ENCODE results near the gene DOCK10.
"Not testable (repeated sequence)": the region's sequence is repeated elsewhere in the genome, so short reads cannot be mapped to it uniquely, and the experiment has no call there.

Gene DOCK10

GRCh38 chr2:224925061-224925809 is 117.0 kb downstream of the DOCK10 start:
- Histone ChIP-seq H3K4me1 (ENCODE audit: control insufficient read depth, insufficient read depth, low read length) (peaks cover 42% of the 10 kb centered on the region), H3K4me2 (ENCODE audit: low read length) (peak overlapping the region; percentile 27), H3K9ac (ENCODE audit: low read depth, low read length) (peak overlapping the region; percentile 65), H3K4me3 (ENCODE audit: low read length) (no peak overlapping the region), H3K9me3 (replicated peaks; ENCODE audit: low read length) (no peaks in the 10 kb centered on the region), H3K36me3 (ENCODE audit: insufficient read depth, low read length) (peaks cover 37% of the 10 kb centered on the region), H3K27me3 (ENCODE audit: control insufficient read depth, insufficient read depth, low read length) (no peaks in the 10 kb centered on the region)

- peaks cover 36% of the 10 kb centered on the region for H3K36me3 ChIP-seq (ENCODE audit: insufficient read depth, low read length)
- H3K9me3 ChIP-seq (replicated peaks; ENCODE audit: low read length): no peaks in the 10 kb centered on the region
- peaks cover 42% of the 10 kb centered on the region for H3K4me1 ChIP-seq (ENCODE audit: control insufficient read depth, insufficient read depth, low read length)
- no peak overlapping the region for H3K4me2 ChIP-seq (ENCODE audit: low read length)
- no peak overlapping the region for H3K4me3 ChIP-seq (ENCODE audit: low read length)
- H3K27me3 ChIP-seq (ENCODE audit: control insufficient read depth, insufficient read depth, low read length): no peaks in the 10 kb centered on the region
- H3K9ac ChIP-seq (ENCODE audit: low read depth, low read length): no peak overlapping the region
These were observed 117.6 kb downstream of the DOCK10 start for GRCh38 chr2:224924631-224925030.

GRCh38 chr2:224922142-224922727 is 120.0 kb downstream of the DOCK10 start:
- peaks cover 26% of the 10 kb centered on the region for H3K4me1 ChIP-seq (ENCODE audit: control insufficient read depth, insufficient read depth, low read length)
- H3K27me3 ChIP-seq (ENCODE audit: control insufficient read depth, insufficient read depth, low read length): no peaks in the 10 kb centered on the region

GRCh38 chr2:224919472-224920110 is 122.7 kb downstream of the DOCK10 start:
- Histone ChIP-seq H3K9me3 (replicated peaks; ENCODE audit: low read length) (no peaks in the 10 kb centered on the region), H3K9ac (ENCODE audit: low read depth, low read length) (no peak overlapping the region), H3K36me3 (ENCODE audit: insufficient read depth, low read length) (peaks cover 35% of the 10 kb centered on the region), H3K4me2 (ENCODE audit: low read length) (no peak overlapping the region), H3K27me3 (ENCODE audit: control insufficient read depth, insufficient read depth, low read length) (no peaks in the 10 kb centered on the region), H3K4me1 (ENCODE audit: control insufficient read depth, insufficient read depth, low read length) (peaks cover under 1% of the 10 kb centered on the region), H3K4me3 (ENCODE audit: low read length) (no peak overlapping the region)

More at GRCh38 chr2:224922142-224922727, 120.0 kb downstream of the DOCK10 start:
- Histone ChIP-seq H3K9me3 (replicated peaks; ENCODE audit: low read length) (no peaks in the 10 kb centered on the region), H3K4me3 (ENCODE audit: low read length) (no peak overlapping the region), H3K9ac (ENCODE audit: low read depth, low read length) (no peak overlapping the region), H3K36me3 (ENCODE audit: insufficient read depth, low read length) (peaks cover 34% of the 10 kb centered on the region), H3K4me2 (ENCODE audit: low read length) (no peak overlapping the region)

- Histone ChIP-seq H3K9ac (ENCODE audit: low read depth, low read length) (no peak overlapping the region), H3K9me3 (replicated peaks; ENCODE audit: low read length) (no peaks in the 10 kb centered on the region), H3K27me3 (ENCODE audit: control insufficient read depth, insufficient read depth, low read length) (no peaks in the 10 kb centered on the region), H3K4me3 (ENCODE audit: low read length) (no peak overlapping the region), H3K4me2 (ENCODE audit: low read length) (no peak overlapping the region), H3K36me3 (ENCODE audit: insufficient read depth, low read length) (peaks cover 34% of the 10 kb centered on the region), H3K4me1 (ENCODE audit: control insufficient read depth, insufficient read depth, low read length) (no peaks in the 10 kb centered on the region)
These were observed 123.4 kb downstream of the DOCK10 start for GRCh38 chr2:224918626-224919471.

- peaks cover 34% of the 10 kb centered on the region for H3K36me3 ChIP-seq (ENCODE audit: insufficient read depth, low read length)
- not testable (repeated sequence) for H3K4me3 ChIP-seq (ENCODE audit: low read length); H3K4me1 ChIP-seq (ENCODE audit: control insufficient read depth, insufficient read depth, low read length); H3K27me3 ChIP-seq (ENCODE audit: control insufficient read depth, insufficient read depth, low read length); H3K4me2 ChIP-seq (ENCODE audit: low read length); H3K9ac ChIP-seq (ENCODE audit: low read depth, low read length); H3K9me3 ChIP-seq (replicated peaks; ENCODE audit: low read length)
These were observed 125.0 kb downstream of the DOCK10 start for GRCh38 chr2:224917246-224917645.

GRCh38 chr2:224915136-224915535 is 127.1 kb downstream of the DOCK10 start:
- peaks cover 11% of the 10 kb centered on the region for H3K4me1 ChIP-seq (ENCODE audit: control insufficient read depth, insufficient read depth, low read length)
- no peak overlapping the region for H3K9ac ChIP-seq (ENCODE audit: low read depth, low read length)
- no peak overlapping the region for H3K4me2 ChIP-seq (ENCODE audit: low read length)
- peaks cover 34% of the 10 kb centered on the region for H3K36me3 ChIP-seq (ENCODE audit: insufficient read depth, low read length)
- no peak overlapping the region for H3K4me3 ChIP-seq (ENCODE audit: low read length)
- H3K27me3 ChIP-seq (ENCODE audit: control insufficient read depth, insufficient read depth, low read length): no peaks in the 10 kb centered on the region
- H3K9me3 ChIP-seq (replicated peaks; ENCODE audit: low read length): no peaks in the 10 kb centered on the region

- H3K4me1 ChIP-seq (ENCODE audit: control insufficient read depth, insufficient read depth, low read length): peaks cover 19% of the 10 kb centered on the region
- H3K9ac ChIP-seq (ENCODE audit: low read depth, low read length): peak overlapping the region; percentile 39
- no peak overlapping the region for H3K4me3 ChIP-seq (ENCODE audit: low read length)
- H3K4me2 ChIP-seq (ENCODE audit: low read length): peak overlapping the region; percentile 34
- H3K9me3 ChIP-seq (replicated peaks; ENCODE audit: low read length): no peaks in the 10 kb centered on the region
- H3K27me3 ChIP-seq (ENCODE audit: control insufficient read depth, insufficient read depth, low read length): no peaks in the 10 kb centered on the region
- H3K36me3 ChIP-seq (ENCODE audit: insufficient read depth, low read length): peaks cover 11% of the 10 kb centered on the region
These were observed 131.7 kb downstream of the DOCK10 start for GRCh38 chr2:224910574-224910925.

- H3K4me1 ChIP-seq (ENCODE audit: control insufficient read depth, insufficient read depth, low read length): peaks cover 19% of the 10 kb centered on the region
- H3K36me3 ChIP-seq (ENCODE audit: insufficient read depth, low read length): peaks cover 6% of the 10 kb centered on the region
- H3K9ac ChIP-seq (ENCODE audit: low read depth, low read length): peak overlapping the region; percentile 39
- H3K4me2 ChIP-seq (ENCODE audit: low read length): peak overlapping the region; percentile 34
- H3K4me3 ChIP-seq (ENCODE audit: low read length): no peak overlapping the region
- H3K9me3 ChIP-seq (replicated peaks; ENCODE audit: low read length): no peaks in the 10 kb centered on the region
- no peaks in the 10 kb centered on the region for H3K27me3 ChIP-seq (ENCODE audit: control insufficient read depth, insufficient read depth, low read length)
These were observed 132.2 kb downstream of the DOCK10 start for GRCh38 chr2:224909885-224910573.

GRCh38 chr2:224908818-224909217 is 133.4 kb downstream of the DOCK10 start:
- no peaks in the 10 kb centered on the region for H3K9me3 ChIP-seq (replicated peaks; ENCODE audit: low read length)
- H3K9ac ChIP-seq (ENCODE audit: low read depth, low read length): no peak overlapping the region
- no peak overlapping the region for H3K4me2 ChIP-seq (ENCODE audit: low read length)
- H3K4me3 ChIP-seq (ENCODE audit: low read length): no peak overlapping the region
- H3K27me3 ChIP-seq (ENCODE audit: control insufficient read depth, insufficient read depth, low read length): no peaks in the 10 kb centered on the region
- H3K36me3 ChIP-seq (ENCODE audit: insufficient read depth, low read length): peaks cover 5% of the 10 kb centered on the region
- peaks cover 25% of the 10 kb centered on the region for H3K4me1 ChIP-seq (ENCODE audit: control insufficient read depth, insufficient read depth, low read length)

- Histone ChIP-seq H3K9ac (ENCODE audit: low read depth, low read length) (no peak overlapping the region), H3K27me3 (ENCODE audit: control insufficient read depth, insufficient read depth, low read length) (no peaks in the 10 kb centered on the region), H3K4me2 (ENCODE audit: low read length) (no peak overlapping the region), H3K4me3 (ENCODE audit: low read length) (no peak overlapping the region), H3K9me3 (replicated peaks; ENCODE audit: low read length) (no peaks in the 10 kb centered on the region), H3K36me3 (ENCODE audit: insufficient read depth, low read length) (peaks cover 5% of the 10 kb centered on the region), H3K4me1 (ENCODE audit: control insufficient read depth, insufficient read depth, low read length) (peaks cover 6% of the 10 kb centered on the region)
These were observed 137.9 kb downstream of the DOCK10 start for GRCh38 chr2:224904381-224904780.

All from skeletal muscle satellite cell (primary cell).